B cell (primary cell): ENCODE measurements around the gene CADPS. TPM values are rescaled to one million over a fixed set of nuclear protein-coding genes. Genes with fewer than 3 reads are reported as not detected.

Experiments
- ATAC-seq: fragments of 200-7000 bp; cut with Tn5 transposase; one replicate; pipeline ENCODE4 v1.10.0; 2021; ENCODE audit warnings: low read depth, mild to moderate bottlenecking, moderate number of reproducible peaks, moderate library complexity
- CTCF ChIA-PET: fragments of 350-600 bp; sonication (Branson Sonifier 250); formaldehyde crosslinking; loops from one replicate; lab custom pipeline; 2021; ENCODE audit warnings: antibody characterized with exemption, inconsistent platforms; lab: Charles Lee
- POLR2A ChIA-PET: fragments of 350-600 bp; sonication (Branson Sonifier 250); formaldehyde crosslinking; loops from one replicate; lab custom pipeline; 2021; ENCODE audit warnings: antibody characterized with exemption; lab: Charles Lee
- DNase-seq: peaks from one replicate; pipeline ENCODE4 v3.0.0; 2013
- H2AFZ ChIP-seq: 2 replicates; pipeline ENCODE4 v1.6.1; 2012; ENCODE audit warnings: mild to moderate bottlenecking, low read depth, low read length; ENCODE audit not compliant: insufficient read depth, poor library complexity, severe bottlenecking
- H3K27ac ChIP-seq, 2 donors: 1 replicate in 1 of 2; 2 replicates in 1 of 2; pipeline ENCODE4 v1.5.1; 2012 to 2013; ENCODE audit warnings: low read length in 2 of 2, mild to moderate bottlenecking in 2 of 2, moderate library complexity in 1 of 2
- H3K27me3 ChIP-seq, 4 experiments: fragments of 200-600 bp in 1 of 4; sonication (generic) in 1 of 4; replicated peaks in 1 of 4; 1 replicate in 2 of 4; 2 replicates in 2 of 4; pipeline versions ENCODE4 v1.6.1 to v1.7.0; 2013 to 2016; ENCODE audit warnings: low read length in 3 of 4, mild to moderate bottlenecking in 2 of 4, mixed read lengths in 1 of 4, moderate library complexity in 1 of 4; ENCODE audit not compliant: insufficient read depth in 4 of 4, control insufficient read depth in 3 of 4; ENCODE audit errors: control extremely low read depth in 1 of 4
- H3K36me3 ChIP-seq, 2 experiments: replicated peaks in 1 of 2; 1 replicate in 1 of 2; 2 replicates in 1 of 2; pipeline versions ENCODE4 v1.6.1 to v1.7.1; 2013; ENCODE audit warnings: low read length in 1 of 2; ENCODE audit not compliant: insufficient read depth in 2 of 2, control insufficient read depth in 1 of 2; ENCODE audit errors: control extremely low read depth in 1 of 2, extremely low read depth in 1 of 2
- H3K4me1 ChIP-seq, 2 donors: fragments of 200-600 bp in 1 of 2; sonication (generic) in 1 of 2; 1 replicate in 1 of 2; 2 replicates in 1 of 2; pipeline versions ENCODE4 v1.5.1 to v1.6.1; 2013 to 2017; ENCODE audit warnings: low read length in 2 of 2; ENCODE audit not compliant: control insufficient read depth in 2 of 2, insufficient read depth in 2 of 2
- H3K4me2 ChIP-seq: replicated peaks from 2 replicates; pipeline ENCODE3; 2012; ENCODE audit warnings: mild to moderate bottlenecking, low read depth, low read length; ENCODE audit not compliant: poor library complexity, severe bottlenecking
- H3K4me3 ChIP-seq, 5 experiments: fragments of 200-600 bp in 1 of 5; sonication (generic) in 1 of 5; 1 replicate in 3 of 5; 2 replicates in 2 of 5; pipeline versions ENCODE4 v1.5.1 to v1.7.0; 2011 to 2016; ENCODE audit warnings: low read length in 4 of 5, mild to moderate bottlenecking in 4 of 5, low read depth in 2 of 5, control low read depth in 1 of 5, moderate library complexity in 1 of 5; ENCODE audit not compliant: insufficient read depth in 1 of 5; ENCODE audit errors: control extremely low read depth in 1 of 5, extremely low read depth in 1 of 5
- H3K79me2 ChIP-seq: fragments of 200-600 bp; sonication (generic); one replicate; pipeline ENCODE4 v1.6.0; 2016; ENCODE audit warnings: low read length; ENCODE audit not compliant: control insufficient read depth, insufficient read depth
- H3K9ac ChIP-seq: fragments of 200-600 bp; sonication (generic); 2 replicates; pipeline ENCODE4 v1.6.1; 2017; ENCODE audit warnings: mild to moderate bottlenecking, low read length, moderate library complexity
- H3K9me3 ChIP-seq, 3 donors: one replicate each; pipeline versions ENCODE4 v1.6.1 to v1.7.1; 2013; ENCODE audit warnings: low read length in 2 of 3; ENCODE audit not compliant: control insufficient read depth in 2 of 3, insufficient read depth in 1 of 3; ENCODE audit errors: control extremely low read depth in 1 of 3
- H4K20me1 ChIP-seq: 2 replicates; pipeline ENCODE4 v1.6.0; 2012; ENCODE audit warnings: mild to moderate bottlenecking, low read length; ENCODE audit not compliant: insufficient read depth, control insufficient read depth, poor library complexity, severe bottlenecking
- H3K27ac Mint-ChIP-seq: one replicate; pipeline ENCODE4 v1.8.0; 2021; ENCODE audit warnings: mixed read lengths
- H3K27me3 Mint-ChIP-seq: one replicate; pipeline ENCODE4 v1.8.0; 2021; ENCODE audit warnings: mixed read lengths
- H3K4me1 Mint-ChIP-seq: one replicate; pipeline ENCODE4 v1.8.0; 2021; ENCODE audit warnings: mixed read lengths
- H3K4me3 Mint-ChIP-seq: one replicate; pipeline ENCODE4 v1.8.0; 2021; ENCODE audit warnings: mixed read lengths
- H3K9me3 Mint-ChIP-seq: one replicate; pipeline ENCODE4 v1.8.0; 2022; ENCODE audit warnings: mixed read lengths; ENCODE audit not compliant: insufficient read depth
- CTCF ChIP-seq: fragments of 200-600 bp; IDR thresholded peaks from one replicate; pipeline ENCODE4 v1.8.0; 2022; ENCODE audit warnings: antibody characterized with exemption, mild to moderate bottlenecking
- EZH2 ChIP-seq: IDR thresholded peaks from 2 replicates; pipeline ENCODE4 v1.6.1; 2012; ENCODE audit warnings: borderline replicate concordance, low read depth, mild to moderate bottlenecking, moderate library complexity, low read length; ENCODE audit not compliant: insufficient read depth, poor library complexity, severe bottlenecking
- WGBS: methylation state at CpG from one replicate; pipeline ENCODE4 v1.1.5; 2013; ENCODE audit warnings: missing lambda C conversion rate; ENCODE audit not compliant: insufficient coverage; 5-methylcytosine and 5-hydroxymethylcytosine counted together
- intact Hi-C: fragments of 100-400 bp; cut with micrococcal nuclease; formaldehyde crosslinking; loops from one replicate; pipeline ENCODE4 v1.10.0; 2022
- polyA plus RNA-seq: library from polyadenylated mRNA; depleted of rRNA; stranded (reverse); fragments of >200 nt; gene quantifications from 2 replicates; pipeline ENCODE4 v1.2.3, GENCODE V29; 2012
- total RNA-seq, 2 donors: library from RNA; stranded (reverse); fragments of 120-200 nt in 1 of 2; gene quantifications; 1 replicate in 1 of 2; 2 replicates in 1 of 2; pipeline versions ENCODE4 v1.2.3 to v1.2.4, GENCODE V29; 2013 to 2022

Gene CADPS
- total and polyA plus RNA-seq, 2 donors (not counting 1 experiment from before 2014, with no cell fraction given) = 0.16 to 0.22 TPM

GRCh38 chr3:62602987-62603386 lies 272.2 kb downstream of the CADPS start:
- intact Hi-C loops = no loop called here
- no peak for ATAC-seq
- no peak for TF ChIP-seq EZH2
- no peak for TF ChIP-seq CTCF

GRCh38 chr3:62602129-62602770 lies 273.0 kb downstream of the CADPS start:
- no peak for ATAC-seq
- WGBS = 62% methylated on average over 8 of the region's 10 CpGs
- no peak overlapping the region for H3K4me3 ChIP-seq

More at GRCh38 chr3:62602987-62603386, 272.2 kb downstream of the CADPS start:
- H3K36me3 ChIP-seq = no peaks in the 10 kb centered on the region
- H3K4me3 ChIP-seq = no peak overlapping the region
- no peaks in the 10 kb centered on the region for H3K9me3 Mint-ChIP-seq
- H3K9ac ChIP-seq = no peak overlapping the region
- no peak overlapping the region for H3K4me2 ChIP-seq
- H3K27ac ChIP-seq = no peak overlapping the region
- no peak for DNase-seq
- peaks cover 0 to 7% (median 0%) of the 10 kb centered on the region in 3 donors for H3K9me3 ChIP-seq
- WGBS = 77% methylated on average over 3 of the region's 3 CpGs
- no peak overlapping the region for H3K4me3 Mint-ChIP-seq
- H3K27ac Mint-ChIP-seq = no peak overlapping the region
- CTCF ChIA-PET = no interaction called here
- H3K27me3 Mint-ChIP-seq = no peaks in the 10 kb centered on the region
- no peak overlapping the region for H2AFZ ChIP-seq
- no peaks in the 10 kb centered on the region for H3K4me1 ChIP-seq
- H3K4me1 Mint-ChIP-seq = no peaks in the 10 kb centered on the region
- no peaks in the 10 kb centered on the region for H3K79me2 ChIP-seq
- no peaks in the 10 kb centered on the region for H3K27me3 ChIP-seq
- POLR2A ChIA-PET = no interaction called here
- no peaks in the 10 kb centered on the region for H4K20me1 ChIP-seq

More at GRCh38 chr3:62602129-62602770, 273.0 kb downstream of the CADPS start:
- no peaks in the 10 kb centered on the region for H3K27me3 ChIP-seq
- ChIA-PET CTCF (no interaction called here), POLR2A (no interaction called here)
- Mint-ChIP-seq H3K4me1 (no peaks in the 10 kb centered on the region), H3K27me3 (no peaks in the 10 kb centered on the region), H3K27ac (no peak overlapping the region), H3K4me3 (no peak overlapping the region), H3K9me3 (no peaks in the 10 kb centered on the region)
- no peaks in the 10 kb centered on the region for H3K36me3 ChIP-seq
- H3K9ac ChIP-seq = no peak overlapping the region
- H3K9me3 ChIP-seq = peaks cover 0 to 2% (median 0%) of the 10 kb centered on the region in 3 donors
- no peak overlapping the region for H2AFZ ChIP-seq
- TF ChIP-seq EZH2 = no peak
- TF ChIP-seq CTCF = no peak
- no peak overlapping the region for H3K27ac ChIP-seq
- H3K4me1 ChIP-seq = no peaks in the 10 kb centered on the region
- DNase-seq = no peak
- intact Hi-C loops = no loop called here
- H3K4me2 ChIP-seq = no peak overlapping the region
- no peaks in the 10 kb centered on the region for H3K79me2 ChIP-seq
- H4K20me1 ChIP-seq = no peaks in the 10 kb centered on the region
